Measurements from ENCODE around the gene CAD. TPM values are rescaled to one million over a fixed set of nuclear protein-coding genes. Genes with fewer than 3 reads are reported as not detected.
A peak's percentile ranks its signal among the peaks of the same experiment; 100 is the strongest.

Gene CAD
- total and polyA plus RNA-seq, 2 of the 4 experiments (the other 2 are of a cell fraction): 12.9 to 38.7 TPM

DNA sequence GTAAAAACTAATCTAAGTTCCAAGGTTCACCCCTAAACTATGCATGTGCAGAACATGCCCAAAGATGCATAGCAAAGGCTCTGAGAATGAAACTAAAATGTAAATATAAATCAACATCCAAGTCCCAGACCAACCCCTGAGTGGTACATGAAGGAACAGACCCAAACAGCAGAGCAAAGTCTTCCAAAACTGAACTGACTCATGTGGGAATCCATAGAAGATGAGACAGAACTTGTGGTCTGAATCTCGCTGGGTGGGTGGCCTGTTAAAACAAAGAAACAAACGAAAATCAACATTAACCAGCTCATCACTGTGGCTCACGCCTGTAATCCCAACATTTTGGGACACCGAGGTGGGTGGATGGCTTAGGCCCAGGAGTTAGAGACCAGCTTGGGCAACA lies 34.8 kb upstream of the CAD start:
- Histone ChIP-seq H3K9me1 (ENCODE audit: insufficient read depth, low read length) (peaks cover 7% of the 10 kb centered on the region; the same call in 1 of the 2 replicates), H3K4me3 (ENCODE audit: insufficient read depth, low read depth, low read length) (no peak overlapping the region), H4K20me1 (ENCODE audit: insufficient read depth, low read length) (no peaks in the 10 kb centered on the region), H3K27ac (ENCODE audit: insufficient read depth, low read length) (peak overlapping the region; percentile 90; the same call in 1 of the 2 replicates), H2BK20ac (ENCODE audit: low read depth, low read length) (peak overlapping the region; percentile 30; the same call in 1 of the 2 replicates), H2BK5ac (ENCODE audit: low read depth, low read length, poor library complexity, severe bottlenecking) (peak overlapping the region; percentile 55), H2BK120ac (ENCODE audit: low read depth, low read length) (peak overlapping the region; percentile 44; the same call in 1 of the 2 replicates), H3K27me3 (ENCODE audit: control insufficient read depth, insufficient read depth, low read length) (peaks cover 17% of the 10 kb centered on the region), H3K14ac (replicated peaks; ENCODE audit: low read depth, low read length) (no peak overlapping the region), H3K9me3 (ENCODE audit: control insufficient read depth, insufficient read depth, low read length) (peaks cover 2% of the 10 kb centered on the region; the same call in 1 of the 2 replicates), H3K79me1 (ENCODE audit: low read depth in 1 of 2, low read length in 2 of 2) (no peaks in the 10 kb centered on the region), H3K4me2 (ENCODE audit: low read depth, low read length) (peak overlapping the region; percentile 63), H2AK5ac (ENCODE audit: low read depth, low read length) (no peak overlapping the region), H3K9ac (ENCODE audit: low read depth, low read length) (no peak overlapping the region), H2AFZ (replicated peaks; ENCODE audit: low read length, poor library complexity) (no peak overlapping the region), H4K5ac (ENCODE audit: low read depth, low read length) (peak overlapping the region; percentile 33; the same call in 1 of the 2 replicates), H3K4ac (ENCODE audit: low read depth, low read length) (0 out of 2 replicates have a peak overlapping the region, but pooled peaks have one; percentile 20), H4K8ac (ENCODE audit: low read depth in 2 of 2, low read length in 2 of 2) (no peak overlapping the region), H3K36me3 (ENCODE audit: control insufficient read depth, insufficient read depth, low read length) (no peaks in the 10 kb centered on the region), H3K23ac (ENCODE audit: low read depth, low read length) (no peak overlapping the region), H4K91ac (ENCODE audit: insufficient read depth, low read depth, low read length) (peak overlapping the region; percentile 29), H3K56ac (ENCODE audit: extremely low read depth, insufficient read depth, low read length) (no peak overlapping the region), H3K18ac (ENCODE audit: low read depth, low read length) (peak overlapping the region; percentile 73), H2AK9ac (replicated peaks; ENCODE audit: low read depth, low read length, poor library complexity) (no peak overlapping the region), H3K4me1 (ENCODE audit: control insufficient read depth, insufficient read depth, low read length) (peaks cover 18% of the 10 kb centered on the region), H2BK15ac (ENCODE audit: low read depth, low read length) (0 out of 3 replicates have a peak overlapping the region, but pooled peaks have one; percentile 16)
- no CpG with 5 or more reads among the region's 4 CpGs for WGBS, 2 experiments (ENCODE audit: extremely low coverage in 2 of 2, insufficient read length in 1 of 2)
- intact Hi-C loops (cut with micrococcal nuclease): no loop called here
- CTCF ChIA-PET: no interaction called here
- TF ChIP-seq FOS (IDR thresholded peaks at IDR 0.05; ENCODE audit: low read depth, low read length) (peak; percentile 55; the same call in 1 of the 2 replicates), RAD21 (IDR thresholded peaks at IDR 0.05; ENCODE audit: low read length) (no peak), BHLHE40 (IDR thresholded peaks at IDR 0.05; ENCODE audit: low read depth, low read length) (peak; percentile 30; the same call in 1 of the 2 replicates)
- POLR2A ChIA-PET (ENCODE audit: unreplicated experiment): interaction anchor here (0.7 kb wide), 1 partner anchor 24 kb away, joined by 5 read pairs; no protein-coding TSS in a partner anchor
- peak; percentile 71 for ATAC-seq (ENCODE audit: low read depth)
- dilution Hi-C loops (cut with HindIII; ENCODE audit: low sequenced_read_pairs, unreplicated experiment): no loop called here
- DNase-seq: peak; percentile 85
- in situ Hi-C loops (cut with MboI; ENCODE audit: low sequenced_read_pairs): no loop called here
- no TSS peak for BruUV-seq (replicated peaks)

All from IMR-90 (cell line).